DMS79 (cell line): ENCODE measurements around the gene LCAT.
"Not testable (repeated sequence)": the region's sequence is repeated elsewhere in the genome, so short reads cannot be mapped to it uniquely, and the experiment has no call there.

Source experiments
- DNase-seq: peaks from one replicate; lab custom pipeline; 2025; lab: John Stamatoyannopoulos, UW

LCAT gene

GRCh38 chr16:67946966-67947558, 3.1 kb upstream of the LCAT start:
- DNase-seq = no peak

DNA sequence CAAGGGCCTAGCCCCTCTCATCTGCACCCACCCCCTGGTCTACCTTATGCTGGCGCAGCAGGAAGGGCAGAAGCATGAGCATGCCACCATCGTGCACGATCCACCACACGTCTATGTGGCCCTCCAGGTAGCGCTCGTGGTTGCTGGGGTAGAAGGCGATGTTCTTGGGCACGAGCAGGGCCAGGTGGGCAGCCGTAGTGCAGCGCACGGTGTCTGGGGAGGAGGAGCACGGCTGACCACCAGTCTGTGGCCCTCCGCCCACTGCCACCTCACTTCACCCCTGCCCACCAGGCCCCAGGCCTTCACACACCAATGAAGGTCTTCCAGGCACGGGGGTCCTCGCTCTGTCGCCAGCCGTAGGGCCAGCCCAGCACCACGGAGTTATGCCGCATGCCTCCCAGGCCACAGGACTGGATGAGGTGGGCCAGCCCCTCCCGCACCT, 2.2 kb upstream of the LCAT start:
- no peak for DNase-seq

DNA sequence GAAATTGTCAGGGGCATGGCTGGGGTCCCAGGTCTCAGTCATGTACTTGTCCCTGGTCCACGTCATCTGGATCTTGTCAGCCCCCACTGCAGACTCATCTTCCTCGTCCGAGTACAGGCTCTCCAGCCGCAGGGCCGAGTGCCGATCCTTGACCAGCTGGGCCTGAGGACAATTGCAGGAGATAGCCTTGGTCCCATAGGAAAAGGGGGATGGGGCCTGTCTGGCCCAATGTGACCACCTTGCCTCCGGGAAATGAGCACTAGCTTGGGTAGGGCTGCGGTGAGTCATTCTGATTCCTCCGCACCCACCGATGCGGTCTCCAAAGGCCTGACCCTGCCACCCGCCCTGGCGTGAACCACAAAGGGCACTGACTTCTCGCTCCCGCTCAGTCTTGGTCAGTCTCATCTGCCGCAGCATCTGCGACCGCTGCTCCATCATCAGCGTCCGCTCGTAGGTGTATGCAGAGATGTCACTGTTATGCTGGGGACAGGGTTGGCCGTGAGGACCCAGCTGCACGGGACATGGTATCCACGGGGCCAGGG, 1.5 kb upstream of the LCAT start:
- DNase-seq = no peak

- no peak for DNase-seq
Observed at GRCh38 chr16:67944690-67945391, 921 bp upstream of the LCAT start.

- no peak for DNase-seq
Observed at GRCh38 chr16:67943256-67943618, 683 bp downstream of the LCAT start.

DNA sequence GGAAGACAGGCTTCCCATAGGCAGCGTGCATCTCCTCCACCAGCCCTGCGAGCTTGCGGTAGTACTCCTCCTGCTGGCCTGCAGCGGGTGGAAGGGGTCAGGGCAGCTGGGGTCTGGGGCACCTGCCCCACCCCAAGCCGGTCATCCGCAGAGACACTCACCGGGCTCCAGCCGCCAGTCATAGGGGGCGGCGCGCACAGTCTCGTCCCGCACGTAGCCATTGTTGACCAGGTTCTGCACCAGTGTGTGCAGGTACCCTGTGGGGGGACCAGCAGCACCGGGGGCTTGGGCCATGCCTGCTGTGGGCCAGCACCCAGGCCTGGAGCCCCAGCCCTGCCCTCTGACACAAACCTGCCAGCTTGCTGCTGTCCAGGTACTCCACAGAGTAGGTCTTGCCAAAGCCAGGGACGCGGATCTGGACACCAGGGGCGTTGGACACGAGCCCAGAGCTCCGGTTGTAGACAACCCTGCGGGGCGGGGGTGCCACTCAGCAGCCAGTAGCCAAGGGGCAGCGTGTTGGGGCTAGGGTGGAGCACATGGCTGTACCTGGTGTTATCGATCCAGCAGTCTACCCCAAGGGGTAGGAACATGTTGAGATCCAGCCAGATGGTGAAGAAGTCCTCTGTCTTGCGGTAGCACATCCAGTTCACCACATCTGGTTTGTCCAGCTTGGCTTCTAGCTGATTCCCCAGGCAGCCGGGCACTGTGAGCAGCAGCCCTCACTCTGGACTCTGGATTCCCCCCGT, 1.2 kb downstream of the LCAT start:
- DNase-seq = no peak

GRCh38 chr16:67942200-67942509, 1.8 kb downstream of the LCAT start:
- no peak for DNase-seq

GRCh38 chr16:67941469-67942199, 2.3 kb downstream of the LCAT start:
- DNase-seq = no peak

DNA sequence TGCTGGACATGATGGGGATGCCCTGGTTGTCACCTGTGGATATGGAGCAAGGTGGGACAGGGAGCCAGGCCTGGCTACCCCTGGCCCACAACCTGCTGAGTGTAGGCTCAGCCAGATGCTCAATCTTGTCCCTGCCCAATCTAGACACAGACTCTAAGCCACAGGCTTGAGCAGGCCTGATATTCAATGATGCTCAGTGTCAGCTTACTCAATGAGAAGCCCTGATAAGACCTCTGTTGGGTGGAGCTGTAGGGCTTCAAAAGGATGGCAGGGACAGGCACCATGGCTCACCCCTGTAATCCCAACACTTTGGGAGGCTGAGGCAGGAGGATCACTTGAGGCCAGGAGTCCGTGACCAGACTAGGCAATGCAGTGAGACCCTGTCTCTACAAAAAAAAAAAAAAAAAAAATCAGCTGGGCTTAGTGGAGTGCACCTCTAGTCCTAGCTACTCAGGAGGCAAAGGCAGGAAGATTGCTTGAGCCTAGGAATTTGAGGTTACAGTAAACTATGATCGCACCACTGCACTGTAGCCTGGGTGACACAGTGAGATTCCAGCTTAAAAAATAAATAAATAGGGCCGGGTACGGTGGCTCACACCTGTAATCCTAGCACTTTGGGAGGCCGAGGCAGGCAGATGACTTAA, 3.4 kb downstream of the LCAT start:
- no peak for DNase-seq

DNA sequence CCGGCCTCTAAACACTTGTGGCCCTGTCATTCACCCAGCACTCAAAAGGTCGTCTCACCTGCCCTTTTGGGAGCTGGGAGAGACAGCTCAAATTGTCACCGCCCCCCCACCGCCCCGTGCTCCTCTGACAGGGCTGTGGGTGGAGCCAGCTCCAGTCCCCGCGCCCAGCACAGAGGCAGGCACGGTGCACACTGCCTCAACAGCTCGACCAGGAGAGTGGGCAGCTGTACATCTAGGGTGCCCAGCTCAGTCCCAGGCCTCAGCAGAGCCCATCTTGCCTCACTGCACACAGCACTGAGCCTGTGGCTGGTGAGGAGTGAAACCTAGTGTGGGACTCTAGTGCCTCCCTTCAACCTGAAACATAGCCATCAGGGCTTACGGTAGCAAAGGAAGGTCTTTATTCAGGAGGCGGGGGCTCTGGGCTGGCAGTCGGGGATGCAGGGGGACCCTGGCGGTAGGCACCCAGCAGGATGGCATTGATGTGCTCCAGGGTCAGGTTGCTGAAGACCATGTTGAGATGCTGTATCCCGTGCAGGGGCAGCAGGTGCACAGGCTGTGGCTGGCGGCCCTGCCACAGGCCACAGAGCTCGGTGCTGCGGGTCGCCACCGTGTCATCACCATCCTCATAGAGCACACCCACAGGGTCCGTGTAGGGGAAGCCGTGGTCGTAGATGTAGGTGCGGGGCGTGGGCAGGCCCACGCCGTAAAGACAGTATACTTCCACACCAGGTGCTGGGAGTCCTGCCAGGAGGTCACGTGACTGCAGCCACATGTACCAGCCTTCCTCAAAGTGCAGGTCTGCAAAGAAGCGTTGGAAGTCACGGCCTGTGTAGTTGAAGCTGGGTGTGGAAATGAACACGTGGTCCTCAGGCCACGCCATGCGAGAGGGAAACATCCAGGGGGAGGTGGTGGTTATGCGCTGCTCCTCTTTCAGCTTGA, 4.1 kb downstream of the LCAT start:
- no peak for DNase-seq

GRCh38 chr16:67937713-67938112, 6.2 kb downstream of the LCAT start:
- not testable (repeated sequence) for DNase-seq

DNA sequence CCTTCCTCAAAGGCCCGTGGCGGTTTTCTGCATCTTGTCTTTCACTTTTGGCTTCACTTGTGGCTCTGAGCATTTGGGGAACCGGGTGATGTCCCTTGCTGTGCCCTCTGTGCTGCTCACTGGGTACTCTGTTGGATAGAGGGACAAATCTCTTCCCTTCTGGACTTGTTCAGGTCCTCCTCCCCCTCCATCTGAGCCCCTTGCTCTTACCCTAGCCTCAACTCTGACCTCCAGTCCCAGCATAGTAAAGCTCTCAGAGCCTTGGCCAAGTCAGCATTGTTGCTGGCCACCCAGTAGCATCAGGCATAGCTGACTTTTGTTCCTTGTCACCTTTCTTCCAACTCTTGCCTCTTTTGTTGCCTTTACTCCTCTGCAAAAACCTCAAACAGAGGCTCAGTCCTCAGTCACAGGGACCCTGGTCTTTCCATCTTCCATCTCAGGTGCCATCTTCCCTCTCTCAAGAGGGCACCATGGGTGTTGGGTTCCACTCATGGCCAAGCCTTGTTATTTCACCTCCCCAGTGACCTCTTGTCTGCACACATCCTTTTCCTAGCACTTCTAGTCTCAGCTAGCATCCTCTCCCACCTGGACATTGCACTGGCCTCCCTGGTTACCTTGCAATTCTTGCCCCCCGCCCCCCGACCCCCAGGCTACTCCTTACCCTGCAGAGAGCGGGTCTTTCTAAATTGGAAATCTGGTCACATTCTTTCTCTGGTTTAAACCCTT, 6.9 kb downstream of the LCAT start:
- no peak for DNase-seq

DNA sequence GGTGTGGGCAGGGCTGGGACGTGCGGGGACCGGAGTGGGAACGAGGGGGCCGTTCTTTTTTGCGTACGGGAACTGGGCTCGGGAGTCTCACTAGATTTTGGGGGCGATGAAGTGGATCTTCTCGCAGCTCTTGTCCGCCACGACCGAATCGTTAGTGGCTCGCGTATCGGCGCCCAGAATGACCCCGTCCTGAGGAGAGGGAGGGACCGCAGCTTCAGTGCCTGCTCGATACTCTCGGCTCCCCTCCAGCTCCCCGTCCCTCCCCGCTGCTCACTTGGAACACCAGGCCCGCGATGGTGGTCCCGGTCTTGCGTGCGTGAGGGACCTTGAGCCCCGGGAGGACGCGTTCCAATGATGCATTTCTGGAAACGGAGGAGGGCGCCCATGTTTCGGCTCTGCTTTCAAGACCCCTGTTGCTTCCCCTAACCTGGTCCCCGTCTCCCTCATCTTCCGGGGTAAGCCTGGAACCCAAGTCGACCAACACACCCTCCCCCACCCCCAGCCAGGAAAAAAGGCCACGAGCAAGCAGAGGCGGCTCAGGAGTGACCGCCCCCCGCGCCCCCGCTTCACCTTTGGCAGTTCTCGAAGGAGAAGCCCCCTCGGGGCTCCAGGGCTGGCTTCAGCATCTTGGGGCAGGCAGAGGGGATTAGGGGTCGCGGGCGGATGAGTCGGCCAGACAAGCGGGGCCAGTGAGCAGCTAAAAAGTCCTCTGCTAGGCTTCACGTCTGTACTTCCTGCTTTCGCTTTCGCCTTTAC, 7.6 kb downstream of the LCAT start, which contains the start of gene PSMB10:
PSMB10 (minus strand) TSS at position 727 of the 756 bp plus-strand sequence; CDS start at position 626, 101 bp downstream.
- no peak for DNase-seq

GRCh38 chr16:67935402-67936123, 8.4 kb downstream of the LCAT start:
- DNase-seq = peak; percentile 92

- no peak for DNase-seq
Observed at GRCh38 chr16:67935101-67935401, 8.9 kb downstream of the LCAT start.

- DNase-seq = no peak
Observed at GRCh38 chr16:67934306-67935100, 9.4 kb downstream of the LCAT start.

DNA sequence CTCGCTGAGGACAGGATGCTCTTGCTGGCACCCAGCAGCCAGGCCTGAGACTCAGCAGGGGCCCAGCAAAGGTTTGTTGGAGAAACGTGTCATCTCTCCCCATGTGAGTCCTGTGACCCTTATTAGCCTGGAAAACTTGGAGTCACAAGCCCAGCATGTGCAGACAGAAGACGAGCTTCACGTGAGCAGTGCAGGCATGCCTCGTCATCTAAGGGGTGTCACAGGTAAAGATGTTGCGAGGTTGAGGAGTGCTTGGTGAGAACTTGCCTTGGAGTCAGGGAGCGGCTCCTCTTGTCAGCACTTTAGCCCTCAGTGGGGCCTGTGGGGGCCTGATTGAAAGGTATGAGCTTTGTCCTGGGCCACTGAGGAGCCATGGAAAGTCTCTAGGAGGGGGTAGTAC, 10.1 kb downstream of the LCAT start:
- DNase-seq = no peak

DNA sequence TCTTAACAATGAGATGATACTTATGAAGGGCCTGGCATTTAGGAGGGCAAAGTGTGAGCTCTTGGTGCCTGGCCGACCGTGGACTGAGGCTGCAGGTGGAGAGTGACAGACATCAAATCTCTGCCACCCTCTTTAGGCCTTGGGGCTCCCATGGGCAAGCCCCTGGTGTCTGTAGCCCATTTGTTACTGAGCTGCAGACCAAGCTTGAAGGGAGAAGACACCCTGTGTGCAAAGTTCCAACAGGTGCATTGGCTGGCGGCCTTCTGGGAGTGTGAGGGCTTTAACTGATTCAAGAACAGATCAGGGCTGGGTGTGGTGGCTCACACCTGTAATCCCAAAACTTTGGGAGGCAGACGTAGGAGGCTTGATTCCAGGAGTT, 11.5 kb downstream of the LCAT start:
- no peak for DNase-seq
